IPS-NIHi11 (cell line): ENCODE measurements around the gene CHN1.

Experiments
- DNase-seq: peaks from one replicate; pipeline ENCODE4 v3.0.0; 2012; ENCODE audit warnings: mixed read lengths, low spot score

CHN1 gene

DNA sequence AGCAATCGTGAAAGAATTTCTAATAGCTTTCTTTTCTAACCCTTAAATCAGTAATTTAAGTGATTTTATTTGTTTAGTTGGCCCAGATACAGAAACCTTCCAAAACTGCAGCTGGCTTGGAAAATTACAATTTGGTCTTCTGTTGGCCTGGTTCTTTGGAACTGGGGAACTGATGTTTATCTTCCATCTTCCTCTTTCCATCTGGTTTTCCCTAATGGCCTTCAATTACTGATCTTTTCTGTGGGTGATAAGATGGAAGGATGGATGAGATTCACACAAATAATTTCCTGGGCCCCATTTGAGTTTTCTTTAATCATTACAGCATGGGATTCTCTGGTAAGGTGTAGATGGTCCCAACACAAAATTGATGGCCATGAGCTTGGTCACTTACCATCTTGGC lies 134.4 kb downstream of the CHN1 start:
- DNase-seq: no peak

DNA sequence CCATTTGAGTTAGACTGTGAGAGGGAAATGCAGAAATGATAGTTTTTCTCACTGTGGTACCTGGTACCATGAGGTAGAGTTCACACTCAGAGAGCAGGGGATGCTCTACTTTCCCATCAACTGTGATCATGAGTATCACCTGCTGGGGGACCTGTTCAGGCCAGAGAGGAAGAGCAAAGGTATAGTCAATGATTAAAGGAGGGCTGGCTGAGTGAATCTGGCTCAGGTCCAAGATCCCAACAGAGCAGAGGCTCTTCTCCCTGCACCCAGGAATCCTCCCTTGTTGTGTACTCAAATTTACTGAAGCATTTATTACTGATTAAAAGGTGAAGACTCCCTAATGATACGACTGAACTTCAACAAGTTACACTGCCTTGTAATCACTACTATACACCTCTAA lies 136.3 kb downstream of the CHN1 start:
- no peak for DNase-seq

DNA sequence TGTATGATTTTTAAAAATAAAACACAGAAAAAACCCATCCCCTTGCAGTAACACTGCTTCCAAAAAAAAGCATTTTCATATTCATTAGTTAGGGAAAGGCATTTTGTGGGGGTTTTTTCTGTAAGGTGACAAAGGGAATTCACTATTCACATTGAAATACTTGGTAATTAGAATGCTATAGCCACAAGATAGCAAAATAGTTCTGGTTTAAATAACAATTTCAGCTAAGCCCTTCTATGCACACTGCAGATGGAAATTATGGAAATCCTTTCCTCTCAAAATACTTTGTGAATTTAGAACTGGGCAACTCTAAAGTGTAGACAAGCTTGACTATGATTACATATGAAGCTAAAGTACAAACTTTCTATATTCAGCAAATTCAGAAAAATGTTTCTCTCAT lies 138.8 kb downstream of the CHN1 start:
- DNase-seq: no peak

DNA sequence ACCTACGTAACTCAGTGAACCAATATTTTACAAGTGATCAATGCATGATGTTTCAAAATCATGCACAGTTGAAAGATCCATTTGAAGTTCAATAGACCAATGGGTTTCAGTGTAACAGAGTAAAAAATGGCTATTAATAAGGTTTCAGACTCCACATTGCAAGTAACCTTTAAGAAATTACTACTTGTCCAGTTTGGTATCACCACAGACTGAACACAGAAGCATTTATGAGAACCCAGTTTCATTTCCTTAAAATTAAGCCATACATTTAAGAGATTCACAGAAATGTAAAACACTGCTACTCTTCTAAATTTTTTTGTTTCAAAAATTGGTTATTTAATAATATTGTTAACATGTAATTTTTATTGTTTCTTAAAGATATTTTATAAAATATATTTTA lies 142.0 kb downstream of the CHN1 start:
- no peak for DNase-seq

DNA sequence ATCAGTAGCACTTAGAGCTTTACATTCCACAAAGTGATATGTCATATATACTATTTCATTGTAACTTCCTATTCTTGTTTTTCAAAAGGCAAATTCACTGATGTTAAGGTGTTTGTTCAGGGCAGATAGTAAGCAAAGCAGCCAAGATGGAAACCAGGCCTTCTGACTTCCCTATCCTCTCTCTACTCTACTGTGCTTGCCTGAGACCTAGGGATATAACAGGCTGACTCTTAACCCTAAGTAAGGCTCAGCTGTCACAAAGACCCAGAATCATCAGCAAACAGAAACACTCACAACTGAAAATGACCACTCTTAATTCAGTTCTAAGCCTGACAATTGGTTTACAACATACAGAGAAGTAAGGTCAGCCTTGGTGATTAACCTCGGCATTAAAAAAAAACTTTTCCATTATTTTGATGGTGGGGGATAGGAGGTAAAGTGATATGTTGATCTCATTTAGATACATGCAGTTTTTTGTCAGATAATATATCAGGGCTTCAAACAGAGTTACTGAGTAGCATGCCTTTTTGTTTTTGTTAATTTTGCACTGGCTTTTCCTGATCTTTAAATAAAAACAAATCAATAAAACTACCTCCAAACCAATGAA lies 145.5 kb downstream of the CHN1 start:
- DNase-seq: no peak

DNA sequence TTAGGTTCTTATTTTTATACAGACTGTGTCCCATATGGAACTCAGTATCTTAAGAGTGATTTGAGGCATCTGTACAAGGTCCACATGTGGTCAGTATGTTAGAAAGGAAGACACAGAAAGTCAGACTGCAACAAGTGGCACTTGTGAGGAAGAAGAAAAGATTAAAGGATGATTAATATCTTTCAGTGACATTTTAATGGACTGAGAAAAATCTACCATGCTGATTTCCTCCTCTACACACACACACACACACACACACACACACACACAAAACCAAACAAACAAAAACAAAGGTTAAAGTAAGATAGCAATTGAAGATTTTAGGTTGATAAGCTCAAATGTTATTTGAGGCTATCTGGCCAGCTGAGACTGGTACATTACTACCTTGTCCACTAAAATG lies 146.4 kb downstream of the CHN1 start:
- no peak for DNase-seq

DNA sequence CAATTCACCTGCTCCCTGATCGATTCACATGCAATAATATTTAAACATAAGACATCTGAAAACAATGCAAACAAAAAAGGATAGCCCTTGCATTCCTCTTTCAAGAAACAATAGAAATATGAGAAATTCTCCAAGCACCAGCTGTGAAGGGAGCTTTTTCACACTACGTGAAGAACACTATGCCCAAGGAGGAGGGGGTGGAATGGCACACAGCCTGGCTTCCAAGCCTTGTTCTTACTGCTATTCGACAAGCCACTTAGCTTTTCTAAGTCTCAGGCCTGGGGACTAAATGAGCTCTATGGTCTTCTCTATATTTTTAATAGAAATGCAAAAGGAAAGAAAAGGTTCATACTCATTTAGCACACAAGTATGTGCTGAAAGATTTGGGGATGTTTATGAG lies 148.7 kb downstream of the CHN1 start:
- no peak for DNase-seq

DNA sequence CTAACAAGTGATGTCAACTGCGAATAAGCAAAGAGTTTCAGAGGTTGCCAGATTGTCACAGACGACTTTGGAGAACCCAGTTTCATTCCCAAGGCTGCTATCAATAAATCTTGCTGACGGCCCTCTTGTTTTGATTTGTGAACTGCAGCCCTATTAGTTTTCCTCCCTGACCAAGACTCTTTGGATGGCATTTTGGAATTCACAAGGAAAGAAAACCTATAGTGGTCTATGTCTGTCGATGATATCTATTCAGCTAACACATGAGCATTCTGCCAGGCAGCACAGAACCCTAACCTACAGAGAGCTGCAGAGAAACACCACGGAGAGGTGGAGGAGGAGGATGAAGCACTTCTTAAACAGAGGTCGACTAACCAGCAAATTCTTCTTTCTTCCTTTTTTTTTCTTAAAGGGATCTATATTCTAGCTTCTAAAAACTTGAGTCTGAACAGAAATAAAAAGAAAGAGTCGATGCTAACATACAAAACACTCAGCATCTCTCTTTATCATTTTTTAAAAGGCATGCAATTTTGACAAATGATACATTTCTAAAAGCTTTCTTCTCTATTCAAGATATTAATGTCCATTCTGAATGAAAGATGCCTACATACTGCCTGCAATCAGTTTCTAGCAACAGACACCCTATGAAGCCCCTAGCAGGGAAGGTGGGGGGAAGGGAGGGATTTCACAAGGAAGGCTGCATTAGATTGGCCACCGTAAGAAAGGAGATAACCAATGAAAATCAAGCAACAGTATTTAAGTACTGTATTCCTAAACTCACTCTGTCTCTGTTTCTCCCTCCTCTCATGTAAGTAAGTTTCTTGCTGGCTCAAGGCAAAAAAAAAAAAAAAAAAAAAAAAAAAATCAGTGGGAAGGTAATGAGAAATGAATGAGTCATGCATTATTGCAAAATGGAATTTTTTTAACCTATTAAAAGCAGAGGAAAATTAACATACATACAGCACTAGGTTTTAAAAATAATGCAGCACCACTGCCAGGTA lies 157.9 kb downstream of the CHN1 start:
- DNase-seq: peak; percentile 80

DNA sequence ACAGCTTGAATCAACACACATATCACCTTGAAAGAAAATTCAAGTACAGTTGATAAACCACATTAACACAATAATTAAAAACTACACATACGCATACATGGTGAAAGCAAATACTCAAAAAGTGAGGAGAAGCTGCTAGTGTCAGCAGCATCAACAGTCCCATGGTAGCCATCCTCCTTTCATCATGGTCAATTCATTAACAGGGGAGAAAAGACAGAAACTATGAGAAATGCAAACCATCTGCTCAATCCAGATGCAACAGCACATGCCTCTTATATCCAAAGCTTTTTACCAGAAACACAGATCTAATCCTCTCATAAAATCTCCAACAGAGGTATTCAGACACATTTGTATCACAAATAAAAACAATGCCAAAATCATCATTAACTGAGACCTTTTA lies 159.0 kb downstream of the CHN1 start:
- DNase-seq: no peak

DNA sequence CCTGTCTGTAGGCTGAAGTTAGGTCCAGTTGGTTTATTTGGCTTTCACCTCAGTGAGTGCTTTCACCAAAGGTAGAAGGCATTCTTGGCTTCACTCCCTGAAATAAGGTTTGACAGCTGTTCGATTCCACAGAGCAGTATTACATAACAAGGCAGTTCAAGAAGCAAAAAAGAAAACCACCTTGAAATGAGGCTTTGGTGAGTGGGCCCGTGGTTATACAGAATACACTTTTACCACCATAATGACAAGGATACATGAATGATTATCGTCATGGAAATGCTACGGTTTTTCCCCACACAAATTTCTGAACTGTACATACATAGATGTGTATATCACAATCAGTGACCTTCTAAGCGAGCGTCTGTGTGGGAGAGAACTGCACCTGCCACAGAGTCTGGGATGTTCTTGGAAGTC lies 160.9 kb downstream of the CHN1 start:
- DNase-seq: no peak

DNA sequence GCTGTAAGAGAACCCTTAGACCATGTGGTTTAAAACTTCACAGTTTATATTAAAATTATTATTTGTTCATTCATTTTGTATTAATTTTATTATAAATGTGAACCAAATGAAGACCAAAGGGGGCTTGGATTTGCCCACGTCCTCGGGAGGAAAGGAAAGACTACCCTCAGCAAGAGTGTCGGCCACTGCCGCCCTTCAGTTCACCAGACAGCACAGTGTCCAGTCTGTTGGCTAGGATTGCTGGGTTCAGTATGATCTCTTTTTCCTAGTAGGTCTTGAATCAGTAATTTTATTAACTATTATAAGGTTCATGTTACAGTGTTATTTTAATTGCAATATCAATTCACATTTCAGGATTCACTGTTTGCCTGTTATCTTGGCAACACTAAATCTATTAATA lies 162.7 kb downstream of the CHN1 start:
- no peak for DNase-seq

DNA sequence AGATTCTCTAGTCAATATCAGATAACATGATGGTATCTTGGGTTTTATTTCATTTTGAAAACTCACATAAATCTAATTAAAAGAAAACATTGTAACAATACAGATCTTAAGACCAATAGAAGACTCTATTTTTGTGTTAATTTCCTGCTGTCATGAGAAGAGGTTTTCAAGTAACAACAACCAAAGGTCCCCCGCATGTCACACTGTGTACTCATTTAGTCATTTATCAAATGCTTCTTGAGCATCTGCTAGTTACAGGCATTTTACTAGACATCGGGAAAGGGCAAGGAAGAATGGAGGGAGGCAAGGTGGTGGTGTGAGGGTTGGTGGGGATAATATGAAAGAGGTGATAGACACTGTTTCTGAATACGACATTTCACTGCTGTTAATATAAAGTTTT lies 163.2 kb downstream of the CHN1 start:
- DNase-seq: no peak

DNA sequence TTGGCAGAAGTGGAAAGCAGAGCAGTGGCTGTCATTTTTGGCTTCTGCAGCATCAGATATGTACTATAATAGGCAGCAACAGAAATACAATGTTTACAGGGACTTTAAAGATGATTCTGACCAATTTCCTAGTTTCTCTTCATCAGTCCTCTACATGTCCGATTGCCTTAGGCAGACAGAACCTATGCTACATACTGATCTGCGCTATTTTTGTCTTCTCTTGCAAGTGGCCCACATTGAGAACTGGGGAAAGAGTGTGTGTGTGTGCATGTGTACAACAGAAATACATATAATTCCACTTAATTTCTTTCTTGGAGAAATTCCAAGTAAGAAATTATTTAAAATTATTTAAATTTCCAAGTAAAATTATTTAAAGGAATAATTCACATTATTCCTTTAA lies 163.8 kb downstream of the CHN1 start:
- no peak for DNase-seq

DNA sequence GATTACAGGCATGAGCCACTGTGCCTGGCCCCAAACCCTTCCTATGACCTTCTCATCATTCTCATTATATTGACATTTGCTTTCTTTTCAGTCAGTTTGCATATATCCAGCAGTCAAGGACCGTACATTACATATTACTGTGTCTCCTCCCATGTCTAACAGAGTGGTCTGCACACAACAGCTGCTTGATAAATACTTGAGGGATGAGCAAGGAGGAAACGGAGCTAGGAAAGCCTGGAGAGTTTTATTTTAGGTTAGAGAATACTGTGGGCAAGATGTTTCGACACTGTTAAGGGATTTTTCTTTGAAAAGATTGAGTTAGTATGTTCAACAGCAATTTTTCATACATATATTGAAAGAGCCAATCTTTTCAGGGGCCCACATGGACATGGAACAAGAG lies 164.7 kb downstream of the CHN1 start:
- DNase-seq: no peak

DNA sequence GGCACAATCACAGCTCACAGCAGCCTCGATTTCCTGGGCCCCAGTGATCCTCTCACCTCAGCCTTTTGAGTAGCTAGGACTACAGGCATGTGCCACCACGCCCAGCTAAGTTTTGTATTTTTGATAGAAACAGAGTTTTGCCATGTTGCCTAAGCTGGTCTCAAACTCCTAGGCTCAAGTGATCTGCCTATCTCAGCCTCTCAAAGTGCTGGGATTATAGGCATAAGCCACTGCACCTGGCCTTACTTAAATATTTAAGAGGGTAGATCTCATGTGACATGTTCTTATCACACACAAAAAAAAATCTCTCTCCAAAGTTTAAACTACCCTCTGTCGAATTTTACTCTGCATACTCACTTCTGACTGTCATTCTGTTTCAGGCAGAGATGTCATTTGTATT lies 165.5 kb downstream of the CHN1 start:
- no peak for DNase-seq

DNA sequence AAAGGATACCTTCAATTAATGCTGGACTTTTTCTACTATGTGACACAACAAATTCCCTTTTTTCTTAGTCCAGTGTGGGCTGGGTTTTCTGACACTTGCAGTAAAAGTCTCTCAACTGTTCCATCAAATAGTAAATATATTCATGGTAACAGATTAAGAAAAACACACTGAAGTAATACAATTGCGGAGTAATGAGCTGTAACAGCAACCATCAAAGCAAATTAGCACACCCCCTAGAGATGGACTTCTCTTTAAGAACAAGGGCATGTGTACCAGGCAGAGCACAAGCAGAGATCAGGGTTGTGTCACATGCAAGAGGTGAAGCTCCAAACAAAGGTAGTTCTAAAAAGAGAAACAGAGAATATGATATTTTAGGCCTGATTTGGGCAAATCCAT lies 168.2 kb downstream of the CHN1 start:
- no peak for DNase-seq

DNA sequence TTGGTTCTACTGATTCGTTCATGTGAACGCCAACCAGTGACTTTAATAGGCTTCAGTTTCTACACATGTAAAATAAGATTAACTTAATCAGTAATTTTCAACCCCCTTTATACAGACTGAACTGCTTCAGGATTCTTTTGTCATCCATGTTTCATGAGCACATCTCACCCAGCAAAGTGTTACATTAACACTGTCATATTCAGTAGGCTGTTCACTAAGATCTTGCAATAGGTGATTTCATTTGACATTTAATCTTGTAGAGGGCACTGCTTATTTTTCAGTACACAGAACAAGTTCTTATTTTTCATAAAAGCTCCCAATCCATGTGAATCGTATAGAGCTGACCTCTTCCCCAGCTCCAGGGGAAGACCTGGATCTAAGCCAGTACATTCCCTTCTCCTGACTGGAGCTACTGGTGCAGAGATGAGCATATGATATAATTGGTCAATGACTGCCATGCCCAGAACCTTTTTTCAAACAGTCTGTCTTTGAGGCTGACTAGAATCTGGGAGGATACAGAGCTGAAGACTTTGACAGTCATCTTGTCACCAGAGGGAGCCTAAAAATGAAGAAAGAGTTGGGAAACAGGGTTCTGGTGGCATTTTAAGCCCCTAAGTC lies 168.7 kb downstream of the CHN1 start:
- no peak for DNase-seq

DNA sequence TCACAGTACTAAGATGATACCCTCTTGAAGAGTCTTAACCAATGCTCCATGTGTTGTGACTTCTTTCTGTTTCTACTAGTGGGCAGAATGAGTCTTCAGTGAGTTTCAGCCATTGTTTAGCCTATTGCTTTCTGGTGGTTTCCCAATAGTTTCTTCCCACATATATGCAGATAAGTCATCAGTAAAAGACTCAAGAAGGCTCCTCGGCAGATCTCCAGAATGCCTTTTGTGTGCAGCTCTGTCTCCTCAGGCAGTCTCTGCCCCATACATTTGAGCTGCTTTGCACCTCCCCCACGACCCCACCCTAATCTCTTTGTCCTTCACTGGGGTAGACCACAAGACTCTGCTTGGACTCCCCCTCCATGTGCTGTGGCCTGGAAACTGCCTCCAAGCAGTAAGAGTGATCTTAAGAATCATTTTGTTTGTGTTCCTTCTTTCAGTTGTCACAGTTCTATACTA lies 169.4 kb downstream of the CHN1 start:
- DNase-seq: peak; percentile 33

DNA sequence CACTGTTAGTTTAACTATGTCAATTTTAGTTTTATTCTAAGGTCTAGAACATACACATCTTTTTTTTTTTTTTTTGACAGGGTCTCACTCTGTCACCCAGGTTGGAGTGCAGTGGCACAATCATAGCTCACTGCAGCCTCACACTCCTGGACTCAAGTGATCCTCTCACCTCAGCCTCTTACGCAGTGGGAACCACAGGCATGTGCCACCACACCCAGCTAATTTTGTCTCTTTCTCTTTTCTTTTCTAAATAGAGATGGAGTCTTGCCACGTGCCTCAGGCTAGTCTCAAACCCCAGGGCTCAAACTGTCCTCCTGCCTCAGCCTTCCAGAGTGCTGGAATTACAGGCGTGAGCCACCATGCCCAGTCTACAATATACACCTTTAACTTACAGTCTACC lies 171.4 kb downstream of the CHN1 start:
- DNase-seq: no peak

DNA sequence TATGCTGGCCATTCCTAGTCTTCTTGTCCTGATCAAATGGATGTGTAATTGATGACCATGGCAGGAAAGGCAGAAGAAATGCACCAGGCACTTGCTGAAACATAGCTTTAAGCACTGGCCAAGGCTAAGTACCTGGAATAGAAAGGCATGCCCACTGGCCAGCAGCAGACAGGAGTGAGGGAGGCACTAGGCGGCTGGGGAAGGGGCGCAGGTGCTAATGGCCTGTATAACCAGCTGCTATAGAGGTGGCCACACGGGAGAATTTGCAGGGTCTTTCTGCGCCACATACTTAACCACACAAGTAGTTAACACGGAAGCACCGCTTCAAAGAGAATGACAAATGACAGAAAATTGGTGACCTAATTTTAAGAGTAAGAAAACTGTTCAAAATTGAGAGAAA lies 174.6 kb downstream of the CHN1 start:
- no peak for DNase-seq

DNA sequence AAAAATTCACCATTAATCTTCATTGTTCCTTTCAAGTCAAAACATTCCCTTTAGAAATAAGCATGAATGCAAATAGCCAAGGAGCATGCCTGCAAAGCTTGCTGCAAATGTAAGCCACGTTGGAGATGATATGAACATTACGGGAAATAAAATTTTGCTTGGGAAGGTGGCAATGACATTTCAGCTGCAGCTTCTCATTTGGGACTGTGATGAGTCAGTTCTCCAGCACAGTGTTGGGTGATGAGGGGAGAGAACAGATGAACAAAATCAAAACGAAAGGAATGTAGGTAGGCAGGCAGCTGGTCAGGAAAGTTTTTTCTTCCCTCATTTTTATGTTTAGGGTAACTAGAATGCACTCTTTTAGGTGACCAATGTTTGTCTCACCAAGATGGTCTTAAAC lies 175.6 kb downstream of the CHN1 start:
- DNase-seq: no peak

DNA sequence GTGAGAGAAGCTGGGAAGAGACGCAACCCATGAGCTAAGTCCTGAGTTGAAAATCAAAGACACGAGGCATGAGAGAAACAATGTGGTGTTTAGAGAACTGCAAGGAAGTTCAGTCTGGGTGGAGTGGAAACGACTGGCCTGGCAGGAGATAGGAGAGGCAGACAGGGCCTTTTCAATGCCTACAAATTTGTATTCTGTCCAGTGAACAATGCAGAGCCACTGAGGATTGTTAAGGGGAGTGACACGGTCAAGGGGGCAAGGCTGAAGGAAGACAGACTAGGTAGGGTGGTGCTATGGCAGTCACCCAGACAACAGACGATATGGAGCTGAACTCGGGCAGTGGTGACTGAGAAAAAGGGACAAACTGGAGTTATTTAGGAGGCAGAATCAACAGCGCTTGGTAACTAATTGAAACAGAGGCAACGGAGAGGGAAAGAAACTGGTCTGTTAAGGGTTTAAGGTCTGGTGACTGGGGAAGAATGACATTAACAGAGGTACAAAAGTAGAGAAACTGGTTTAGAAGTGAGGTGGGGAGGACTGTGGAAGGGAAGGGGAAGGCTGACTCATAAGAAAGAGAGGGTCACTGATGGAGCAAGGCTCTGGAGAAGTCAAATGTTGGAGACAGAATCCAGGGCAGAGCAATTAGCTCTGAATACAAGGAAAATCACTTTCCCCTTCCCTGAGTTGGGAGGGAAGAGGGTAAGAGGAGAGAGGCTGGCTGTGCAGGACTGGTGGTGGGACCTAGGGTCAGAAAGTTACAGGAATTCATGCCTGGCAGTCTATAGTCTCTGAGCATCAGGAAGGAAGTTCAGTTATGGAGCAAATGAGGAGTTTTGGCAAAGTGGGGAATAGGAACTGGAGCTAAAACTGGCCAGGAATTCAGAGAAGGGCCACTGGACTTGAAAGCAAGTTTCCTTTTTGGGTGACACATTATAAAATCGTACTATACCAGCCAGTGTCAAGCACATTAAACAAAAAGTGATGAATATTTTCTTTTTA lies 177.5 kb downstream of the CHN1 start:
- DNase-seq: peak; percentile 12
